Endothelial cell (in vitro differentiated cells): ENCODE measurements around the gene PPP1R9B. TPM values are rescaled to one million over a fixed set of nuclear protein-coding genes. Genes with fewer than 3 reads are reported as not detected.

Source experiments
- DNase-seq: peaks from one replicate; pipeline ENCODE4 v3.0.0; 2021; ENCODE audit warnings: low spot score
- H3K27ac Mint-ChIP-seq: one replicate; pipeline ENCODE4 v1.8.0; 2021; ENCODE audit warnings: mixed read lengths, inconsistent platforms; ENCODE audit not compliant: unreplicated experiment
- H3K27me3 Mint-ChIP-seq: one replicate; pipeline ENCODE4 v1.8.0; 2021; ENCODE audit warnings: mild to moderate bottlenecking, moderate library complexity, mixed read lengths, inconsistent platforms; ENCODE audit not compliant: unreplicated experiment
- H3K36me3 Mint-ChIP-seq: one replicate; pipeline ENCODE4 v1.8.0; 2021; ENCODE audit warnings: mild to moderate bottlenecking, low read depth, mixed read lengths, inconsistent platforms; ENCODE audit not compliant: unreplicated experiment
- H3K4me1 Mint-ChIP-seq: one replicate; pipeline ENCODE4 v1.8.0; 2021; ENCODE audit warnings: mild to moderate bottlenecking, mixed read lengths, inconsistent platforms; ENCODE audit not compliant: unreplicated experiment
- H3K4me3 Mint-ChIP-seq: one replicate; pipeline ENCODE4 v1.8.0; 2021; ENCODE audit warnings: mild to moderate bottlenecking, mixed read lengths, inconsistent platforms; ENCODE audit not compliant: unreplicated experiment
- H3K9me3 Mint-ChIP-seq: one replicate; pipeline ENCODE4 v1.8.0; 2021; ENCODE audit warnings: mixed read lengths, inconsistent platforms; ENCODE audit not compliant: unreplicated experiment
- long read RNA-seq: library from polyadenylated mRNA; unstranded; transcript quantifications from one replicate; pipeline ENCODE4 v2.0.0, GENCODE V29; 2020; ENCODE audit not compliant: unreplicated experiment
- total RNA-seq: library from RNA; stranded (reverse); fragmentation: NEBNext Ultra II Directional; extraction: Animal tissue kit (Norgen Biotek cat#: 25700); gene quantifications from one replicate; pipeline ENCODE4 v1.2.1, GENCODE V29; 2021; ENCODE audit not compliant: unreplicated experiment
- TF ChIP-seq, protein P1 (sequence below): fragments of 200-600 bp; sonication (generic); IDR thresholded peaks from one replicate; pipeline ENCODE4 v1.5.0; 2021; ENCODE audit warnings: antibody characterized with exemption; ENCODE audit not compliant: unreplicated experiment

Gene PPP1R9B, protein sequence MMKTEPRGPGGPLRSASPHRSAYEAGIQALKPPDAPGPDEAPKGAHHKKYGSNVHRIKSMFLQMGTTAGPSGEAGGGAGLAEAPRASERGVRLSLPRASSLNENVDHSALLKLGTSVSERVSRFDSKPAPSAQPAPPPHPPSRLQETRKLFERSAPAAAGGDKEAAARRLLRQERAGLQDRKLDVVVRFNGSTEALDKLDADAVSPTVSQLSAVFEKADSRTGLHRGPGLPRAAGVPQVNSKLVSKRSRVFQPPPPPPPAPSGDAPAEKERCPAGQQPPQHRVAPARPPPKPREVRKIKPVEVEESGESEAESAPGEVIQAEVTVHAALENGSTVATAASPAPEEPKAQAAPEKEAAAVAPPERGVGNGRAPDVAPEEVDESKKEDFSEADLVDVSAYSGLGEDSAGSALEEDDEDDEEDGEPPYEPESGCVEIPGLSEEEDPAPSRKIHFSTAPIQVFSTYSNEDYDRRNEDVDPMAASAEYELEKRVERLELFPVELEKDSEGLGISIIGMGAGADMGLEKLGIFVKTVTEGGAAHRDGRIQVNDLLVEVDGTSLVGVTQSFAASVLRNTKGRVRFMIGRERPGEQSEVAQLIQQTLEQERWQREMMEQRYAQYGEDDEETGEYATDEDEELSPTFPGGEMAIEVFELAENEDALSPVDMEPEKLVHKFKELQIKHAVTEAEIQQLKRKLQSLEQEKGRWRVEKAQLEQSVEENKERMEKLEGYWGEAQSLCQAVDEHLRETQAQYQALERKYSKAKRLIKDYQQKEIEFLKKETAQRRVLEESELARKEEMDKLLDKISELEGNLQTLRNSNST
- 101 TPM for total RNA-seq
- long read RNA-seq, partial matches to known transcripts, result 0 of 2 reads
- long read RNA-seq, other reads (novel, unspliced or antisense), result 2 of 2 reads

DNA sequence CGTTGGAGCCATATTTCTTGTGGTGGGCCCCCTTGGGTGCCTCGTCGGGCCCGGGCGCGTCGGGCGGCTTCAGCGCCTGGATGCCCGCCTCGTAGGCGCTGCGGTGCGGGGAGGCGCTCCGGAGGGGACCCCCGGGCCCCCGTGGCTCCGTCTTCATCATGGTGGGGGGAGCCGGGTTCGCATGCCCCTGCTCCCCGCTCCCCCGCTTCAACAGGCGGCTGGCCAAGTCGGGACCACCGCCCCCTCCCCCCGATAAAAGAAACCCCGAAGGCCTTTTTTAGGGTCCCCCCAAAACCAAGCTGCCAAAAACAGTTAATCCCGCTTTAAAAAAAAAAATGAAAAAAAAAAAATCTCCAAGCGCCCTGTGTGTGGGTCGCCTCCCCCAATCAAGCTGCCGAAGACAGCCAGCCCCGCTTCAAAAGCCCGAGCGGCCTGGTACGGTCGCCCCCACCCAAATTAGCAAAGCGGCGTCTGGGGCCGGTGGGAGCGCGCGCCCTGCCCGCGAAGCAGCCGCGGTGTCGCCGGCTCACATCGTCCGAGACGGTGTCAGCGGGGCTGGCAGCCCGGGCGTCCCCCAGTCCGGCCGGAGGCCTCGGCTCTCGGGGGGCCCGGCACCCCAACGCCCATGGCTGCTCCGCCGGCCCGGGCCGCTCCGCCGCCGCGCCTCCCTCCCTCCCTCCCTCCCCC, at the start of gene PPP1R9B:
Gene PPP1R9B (minus strand): TSS at position 324 of the 687 bp plus-strand sequence. CDS start 164 bp downstream, at position 160.
- DNase-seq, result no peak
- Mint-ChIP-seq H3K27ac (peak within 1 kb of the TSS; percentile 93), H3K27me3 (peaks cover 17% of the 10 kb centered on the region), H3K4me1 (peaks cover 39% of the 10 kb centered on the region), H3K9me3 (no peaks in the 10 kb centered on the region), H3K36me3 (peaks cover 4% of the 10 kb centered on the region), H3K4me3 (peak within 1 kb of the TSS; percentile 95)
- TF ChIP-seq, protein P1, sequence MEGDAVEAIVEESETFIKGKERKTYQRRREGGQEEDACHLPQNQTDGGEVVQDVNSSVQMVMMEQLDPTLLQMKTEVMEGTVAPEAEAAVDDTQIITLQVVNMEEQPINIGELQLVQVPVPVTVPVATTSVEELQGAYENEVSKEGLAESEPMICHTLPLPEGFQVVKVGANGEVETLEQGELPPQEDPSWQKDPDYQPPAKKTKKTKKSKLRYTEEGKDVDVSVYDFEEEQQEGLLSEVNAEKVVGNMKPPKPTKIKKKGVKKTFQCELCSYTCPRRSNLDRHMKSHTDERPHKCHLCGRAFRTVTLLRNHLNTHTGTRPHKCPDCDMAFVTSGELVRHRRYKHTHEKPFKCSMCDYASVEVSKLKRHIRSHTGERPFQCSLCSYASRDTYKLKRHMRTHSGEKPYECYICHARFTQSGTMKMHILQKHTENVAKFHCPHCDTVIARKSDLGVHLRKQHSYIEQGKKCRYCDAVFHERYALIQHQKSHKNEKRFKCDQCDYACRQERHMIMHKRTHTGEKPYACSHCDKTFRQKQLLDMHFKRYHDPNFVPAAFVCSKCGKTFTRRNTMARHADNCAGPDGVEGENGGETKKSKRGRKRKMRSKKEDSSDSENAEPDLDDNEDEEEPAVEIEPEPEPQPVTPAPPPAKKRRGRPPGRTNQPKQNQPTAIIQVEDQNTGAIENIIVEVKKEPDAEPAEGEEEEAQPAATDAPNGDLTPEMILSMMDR, result no peak

DNA sequence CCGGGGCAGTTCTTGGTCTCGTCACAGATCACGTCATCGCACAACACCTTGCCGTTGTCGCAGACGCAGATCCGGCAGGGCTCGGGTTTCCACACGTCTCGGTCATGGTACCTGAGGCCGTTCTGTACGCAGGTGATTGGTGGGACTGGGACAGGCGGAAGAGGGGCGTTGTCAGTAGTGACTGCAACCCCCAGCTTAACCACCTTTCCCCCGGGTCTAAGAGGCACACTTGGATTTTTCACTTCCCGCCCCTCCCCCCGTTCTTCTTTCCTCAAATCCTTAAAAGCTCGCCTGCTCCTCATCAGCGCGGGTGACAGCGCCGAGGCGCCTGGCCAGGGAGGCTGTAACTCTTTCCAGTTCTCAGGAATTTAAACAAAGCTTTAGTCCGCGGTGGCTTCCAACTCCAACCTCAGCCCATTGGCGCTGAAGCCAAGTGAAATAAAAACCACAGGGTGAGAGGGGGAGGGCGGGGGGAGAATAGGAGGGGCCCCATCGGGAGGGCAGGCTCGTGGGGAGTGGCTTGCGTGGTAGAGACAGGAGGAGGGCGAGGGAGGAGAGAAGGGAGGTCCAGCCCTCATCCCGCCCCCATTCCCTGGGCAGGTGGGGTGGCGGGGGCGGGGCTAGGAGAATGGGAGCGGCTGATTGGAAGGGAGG, 49.5 kb upstream of the PPP1R9B start:
- TF ChIP-seq, protein P1, result no peak
- Mint-ChIP-seq H3K27me3 (peaks cover 24% of the 10 kb centered on the region), H3K36me3 (no peaks in the 10 kb centered on the region), H3K9me3 (no peaks in the 10 kb centered on the region), H3K27ac (no peak overlapping the region), H3K4me1 (peaks cover 1% of the 10 kb centered on the region), H3K4me3 (peak overlapping the region; percentile 65)
- peak; percentile 59 for DNase-seq

DNA sequence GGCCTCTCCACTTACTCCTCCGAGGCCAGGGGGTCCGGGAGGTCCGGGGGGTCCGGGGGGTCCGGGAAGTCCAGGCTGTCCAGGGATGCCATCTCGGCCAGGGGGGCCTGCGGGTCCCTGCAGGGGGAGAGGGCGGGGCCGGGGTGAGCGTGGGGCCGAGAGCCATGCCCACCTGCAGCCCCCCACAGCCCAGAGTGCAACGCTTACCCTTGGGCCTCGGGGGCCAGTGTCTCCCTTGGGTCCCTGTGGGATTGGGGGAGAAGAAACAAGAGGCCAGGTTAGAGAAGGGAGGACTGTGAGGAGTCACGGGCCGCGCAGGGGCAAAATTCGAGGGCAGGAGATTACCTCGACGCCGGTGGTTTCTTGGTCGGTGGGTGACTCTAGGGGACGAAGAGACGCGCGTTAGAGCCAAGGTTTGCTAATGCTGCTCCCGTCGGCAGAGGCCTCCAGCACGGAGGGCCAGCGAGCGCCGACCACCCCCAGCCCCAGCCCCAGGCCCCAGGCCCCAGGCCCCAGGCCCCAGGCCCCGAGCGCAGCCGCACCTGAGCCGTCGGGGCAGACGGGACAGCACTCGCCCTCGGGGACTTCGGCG, 48.8 kb upstream of the PPP1R9B start:
- H3K4me1 Mint-ChIP-seq, result no peaks in the 10 kb centered on the region
- peaks cover 24% of the 10 kb centered on the region for H3K27me3 Mint-ChIP-seq
- DNase-seq, result no peak
- no peak overlapping the region for H3K27ac Mint-ChIP-seq
- no peaks in the 10 kb centered on the region for H3K36me3 Mint-ChIP-seq
- no peaks in the 10 kb centered on the region for H3K9me3 Mint-ChIP-seq
- H3K4me3 Mint-ChIP-seq, result no peak overlapping the region
- TF ChIP-seq, protein P1, result no peak

DNA sequence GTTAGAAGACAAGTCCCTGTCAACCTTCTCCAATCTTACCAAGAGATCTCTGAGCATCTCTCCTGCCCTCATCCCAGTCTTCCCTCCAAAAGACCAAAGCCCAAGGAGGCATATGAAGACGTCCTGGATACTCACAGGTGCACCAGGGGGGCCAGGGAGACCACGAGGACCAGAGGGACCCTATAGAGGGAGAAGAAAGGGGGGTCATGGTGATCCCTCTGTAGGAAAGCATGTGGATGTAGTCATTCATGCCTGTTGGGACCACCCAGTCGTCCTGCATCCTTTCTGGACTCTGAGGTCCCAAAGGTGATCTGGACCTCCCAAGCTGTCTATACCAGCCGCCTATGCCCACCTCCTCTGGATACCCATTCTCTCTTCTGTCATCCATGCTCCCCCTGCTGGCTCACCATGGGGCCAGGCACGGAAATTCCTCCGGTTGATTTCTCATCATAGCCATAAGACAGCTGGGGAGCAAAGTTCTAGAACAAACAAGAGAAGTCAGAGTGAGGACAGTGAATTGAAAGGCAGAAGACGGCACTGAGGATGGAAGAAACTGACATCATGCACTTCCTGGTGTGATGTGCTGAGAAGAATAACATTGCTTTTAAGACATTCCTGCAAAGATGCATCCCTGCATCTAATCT, 47.7 kb upstream of the PPP1R9B start:
- peak; percentile 79 for DNase-seq
- Mint-ChIP-seq H3K27me3 (peaks cover 22% of the 10 kb centered on the region), H3K36me3 (no peaks in the 10 kb centered on the region), H3K9me3 (no peaks in the 10 kb centered on the region), H3K4me3 (no peak overlapping the region), H3K4me1 (no peaks in the 10 kb centered on the region), H3K27ac (no peak overlapping the region)
- TF ChIP-seq, protein P1, result peak; percentile 58
